ENCODE results near the gene SLC25A18.
"Not testable (repeated sequence)": the region's sequence is repeated elsewhere in the genome, so short reads cannot be mapped to it uniquely, and the experiment has no call there.

The SLC25A18 gene

DNA sequence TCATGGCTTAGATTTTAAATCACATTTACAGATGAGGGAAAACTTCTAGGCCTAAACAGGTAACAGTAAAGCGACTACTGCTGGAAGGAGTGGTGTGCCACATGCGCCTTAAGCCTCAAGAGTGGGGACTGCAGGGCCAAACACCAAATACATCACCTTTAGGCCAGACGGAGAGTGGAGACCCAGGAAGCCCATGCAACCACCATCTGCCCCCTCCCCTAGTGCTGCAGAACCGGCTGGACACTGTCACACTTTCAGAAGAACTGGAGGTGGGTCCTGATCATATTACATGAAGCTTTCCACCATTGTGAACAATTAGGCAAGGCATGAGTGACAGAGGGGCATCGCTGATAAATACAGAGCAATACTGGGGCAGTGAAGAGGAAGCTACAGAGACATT, 28.9 kb downstream of the SLC25A18 start:
- in situ Hi-C loops (cut with HindIII; ENCODE audit: low pct_ligation_motif_present, low pct_unique_long_range_greater_than_20kb, low sequenced_read_pairs) = no loop called here
- DNase-seq = no peak

- no peak for DNase-seq
- in situ Hi-C loops (cut with HindIII; ENCODE audit: low pct_ligation_motif_present, low pct_unique_long_range_greater_than_20kb, low sequenced_read_pairs) = no loop called here
Observed at GRCh38 chr22:17596226-17596625, 32.9 kb downstream of the SLC25A18 start.

GRCh38 chr22:17597217-17597616, 33.9 kb downstream of the SLC25A18 start:
- in situ Hi-C loops (cut with HindIII; ENCODE audit: low pct_ligation_motif_present, low pct_unique_long_range_greater_than_20kb, low sequenced_read_pairs) = no loop called here
- DNase-seq = no peak

GRCh38 chr22:17598318-17598717, 35.0 kb downstream of the SLC25A18 start:
- in situ Hi-C loops (cut with HindIII; ENCODE audit: low pct_ligation_motif_present, low pct_unique_long_range_greater_than_20kb, low sequenced_read_pairs) = no loop called here
- no peak for DNase-seq

GRCh38 chr22:17601031-17601430, 37.7 kb downstream of the SLC25A18 start:
- no peak for DNase-seq
- in situ Hi-C loops (cut with HindIII; ENCODE audit: low pct_ligation_motif_present, low pct_unique_long_range_greater_than_20kb, low sequenced_read_pairs) = no loop called here

GRCh38 chr22:17603668-17604067, 40.4 kb downstream of the SLC25A18 start:
- in situ Hi-C loops (cut with HindIII; ENCODE audit: low pct_ligation_motif_present, low pct_unique_long_range_greater_than_20kb, low sequenced_read_pairs) = no loop called here
- no peak for DNase-seq

- in situ Hi-C loops (cut with HindIII; ENCODE audit: low pct_ligation_motif_present, low pct_unique_long_range_greater_than_20kb, low sequenced_read_pairs) = no loop called here
- DNase-seq = no peak
Observed at GRCh38 chr22:17606496-17606895, 43.2 kb downstream of the SLC25A18 start.

GRCh38 chr22:17607891-17608521, 44.7 kb downstream of the SLC25A18 start:
- no peak for DNase-seq
- in situ Hi-C loops (cut with HindIII; ENCODE audit: low pct_ligation_motif_present, low pct_unique_long_range_greater_than_20kb, low sequenced_read_pairs) = no loop called here

DNA sequence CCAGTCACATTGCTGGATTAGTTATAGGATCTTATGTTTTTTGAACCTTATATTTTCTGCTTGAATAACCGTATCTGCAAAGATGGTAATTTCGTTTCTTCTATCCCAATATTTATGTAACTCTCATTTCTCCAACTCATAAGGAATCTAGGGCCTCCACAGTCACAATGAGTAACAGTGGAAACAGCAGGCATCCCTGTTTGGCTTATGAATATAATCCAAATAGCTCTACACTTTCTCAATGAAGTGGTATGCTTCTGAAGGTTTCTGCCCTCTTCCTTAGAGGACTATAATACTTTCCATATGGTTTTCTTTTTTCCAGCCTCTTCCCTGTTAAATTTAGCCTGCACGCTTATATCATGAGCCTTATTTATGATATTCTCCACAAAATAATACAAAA, 48.8 kb downstream of the SLC25A18 start:
- in situ Hi-C loops (cut with HindIII; ENCODE audit: low pct_ligation_motif_present, low pct_unique_long_range_greater_than_20kb, low sequenced_read_pairs) = no loop called here
- DNase-seq = no peak

- in situ Hi-C loops (cut with HindIII; ENCODE audit: low pct_ligation_motif_present, low pct_unique_long_range_greater_than_20kb, low sequenced_read_pairs) = no loop called here
- DNase-seq = no peak
Observed at GRCh38 chr22:17613280-17613679, 50.0 kb downstream of the SLC25A18 start.

- no peak for DNase-seq
- in situ Hi-C loops (cut with HindIII; ENCODE audit: low pct_ligation_motif_present, low pct_unique_long_range_greater_than_20kb, low sequenced_read_pairs) = no loop called here
Observed at GRCh38 chr22:17627961-17628405, 64.7 kb downstream of the SLC25A18 start.

DNA sequence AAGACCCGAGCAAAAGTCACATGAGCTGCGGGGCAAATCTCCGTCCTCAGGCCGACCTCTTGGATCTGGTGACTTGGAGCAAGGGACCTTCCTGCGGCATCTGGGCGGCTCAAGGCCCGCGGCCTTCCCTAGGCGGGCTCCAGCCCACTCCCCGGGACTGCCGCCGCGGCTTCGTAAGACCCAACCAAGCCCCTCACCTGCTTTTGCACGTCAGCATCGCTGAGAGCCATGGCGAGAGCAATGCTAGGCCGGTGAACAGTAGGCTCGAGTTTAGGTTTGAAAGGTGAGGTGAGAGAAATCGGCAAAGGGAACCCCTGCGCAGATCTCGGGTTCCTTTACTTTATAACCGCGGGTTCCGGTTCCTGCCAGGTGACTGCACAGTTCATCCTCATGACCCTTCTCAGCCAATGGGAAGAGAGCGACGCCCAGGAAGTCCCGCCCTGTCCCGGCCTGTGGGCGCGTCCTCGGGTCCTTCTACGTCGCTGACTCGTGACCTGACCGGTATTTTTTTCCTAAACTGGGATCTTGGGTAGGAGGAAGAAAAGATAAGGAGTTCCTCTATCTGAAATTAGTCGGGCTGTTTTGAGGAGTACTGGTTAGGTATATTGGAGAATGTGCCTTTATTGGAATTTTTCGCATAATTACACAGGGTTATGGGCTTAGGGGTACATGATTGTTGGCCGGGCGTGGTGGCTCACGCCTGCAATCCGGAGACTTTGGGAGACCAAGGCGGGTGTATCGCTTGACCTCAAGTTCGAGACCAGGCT, 65.3 kb downstream of the SLC25A18 start, which contains the start of gene ATP6V1E1:
Gene ATP6V1E1 (minus strand): TSS at position 344 of the 767 bp plus-strand sequence. CDS start 114 bp downstream, at position 230.
- in situ Hi-C loops (cut with HindIII; ENCODE audit: low pct_ligation_motif_present, low pct_unique_long_range_greater_than_20kb, low sequenced_read_pairs) = no loop called here
- peak; percentile 96 for DNase-seq

- in situ Hi-C loops (cut with HindIII; ENCODE audit: low pct_ligation_motif_present, low pct_unique_long_range_greater_than_20kb, low sequenced_read_pairs) = no loop called here
- DNase-seq = no peak
Observed at GRCh38 chr22:17629173-17629489, 65.8 kb downstream of the SLC25A18 start.

DNA sequence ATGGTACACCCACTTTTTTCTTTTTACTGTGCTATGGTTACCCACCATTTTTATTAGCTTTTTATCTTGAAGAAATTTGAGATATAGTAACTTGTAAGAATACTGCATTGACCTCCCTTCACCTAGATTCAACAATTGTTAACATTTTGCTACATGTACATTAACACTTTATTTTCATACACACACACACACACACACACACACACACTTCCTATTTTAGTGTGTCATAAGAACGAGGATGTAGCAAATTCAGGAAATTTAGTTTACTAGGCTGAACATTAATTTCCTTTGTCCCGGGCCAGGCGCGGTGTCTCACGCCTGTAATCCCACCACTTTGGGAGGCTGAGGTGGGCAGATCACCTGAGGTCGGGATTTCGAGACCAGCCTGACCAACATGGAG, 66.3 kb downstream of the SLC25A18 start:
- in situ Hi-C loops (cut with HindIII; ENCODE audit: low pct_ligation_motif_present, low pct_unique_long_range_greater_than_20kb, low sequenced_read_pairs) = no loop called here
- DNase-seq = no peak

DNA sequence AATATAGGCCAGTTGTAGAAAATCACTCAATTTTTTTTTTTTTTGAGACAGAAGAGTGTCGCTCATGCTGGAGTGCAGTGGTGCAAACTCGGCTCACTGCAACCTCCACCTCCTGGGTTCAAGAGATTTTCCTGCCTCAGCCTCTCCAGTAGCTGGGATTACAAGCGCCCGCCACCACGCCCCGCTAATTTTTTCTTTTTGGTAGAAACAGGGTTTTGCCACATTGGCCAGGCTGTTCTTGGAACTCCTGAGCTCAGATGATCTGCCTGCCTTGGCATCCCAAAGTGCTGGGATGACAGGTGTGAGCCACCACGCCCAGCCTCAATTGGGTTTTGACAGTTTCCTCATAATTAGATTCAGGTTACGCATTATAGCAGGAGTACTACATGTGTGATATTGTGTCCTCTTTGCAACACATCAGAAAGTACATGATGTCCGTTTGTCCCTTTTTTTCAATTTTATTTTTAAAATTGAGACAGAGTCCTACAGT, 67.8 kb downstream of the SLC25A18 start:
- in situ Hi-C loops (cut with HindIII; ENCODE audit: low pct_ligation_motif_present, low pct_unique_long_range_greater_than_20kb, low sequenced_read_pairs) = no loop called here
- DNase-seq = no peak

DNA sequence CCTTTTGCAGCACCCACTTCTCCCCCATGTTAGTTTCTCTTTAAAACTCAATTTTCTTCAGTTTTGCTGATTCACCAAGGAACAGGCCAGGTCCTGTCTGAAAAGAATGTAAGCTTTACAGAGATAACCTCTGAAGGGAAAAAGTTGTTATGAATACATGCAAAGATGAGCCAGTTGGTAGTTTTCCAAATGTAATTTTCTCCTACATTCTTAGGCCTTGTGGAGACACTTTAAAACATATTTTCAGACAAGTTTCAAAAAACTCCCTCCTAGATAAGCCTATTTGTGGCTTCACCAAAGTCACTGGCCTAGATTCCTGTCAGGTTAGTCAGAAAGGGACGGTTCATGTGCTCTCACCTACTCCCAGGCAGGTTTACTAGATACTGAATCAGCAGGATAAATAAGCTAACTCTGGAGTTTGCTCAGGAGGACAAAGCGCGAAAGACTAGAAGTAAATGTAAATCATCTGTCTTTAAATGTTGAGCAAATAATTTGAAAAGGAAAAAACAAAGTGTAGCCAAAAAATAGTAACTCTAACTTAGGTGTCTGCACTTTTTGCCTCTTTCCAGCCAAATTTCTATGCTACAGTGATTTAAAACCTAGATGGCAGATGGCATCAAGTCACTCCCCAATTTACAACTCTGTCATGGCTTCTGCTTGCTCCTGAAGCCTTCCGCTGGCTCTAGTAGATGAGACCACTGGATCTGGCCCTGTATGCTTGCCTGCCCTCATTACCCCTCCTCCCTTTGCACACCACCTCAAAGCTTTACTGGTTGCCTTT, 70.1 kb downstream of the SLC25A18 start:
- peak; percentile 85 for DNase-seq

GRCh38 chr22:17633998-17634323, 70.7 kb downstream of the SLC25A18 start:
- no peak for DNase-seq

More for the DNA sequence above, 70.1 kb downstream of the SLC25A18 start:
- in situ Hi-C loops (cut with HindIII; ENCODE audit: low pct_ligation_motif_present, low pct_unique_long_range_greater_than_20kb, low sequenced_read_pairs) = no loop called here

GRCh38 chr22:17634696-17635095, 71.4 kb downstream of the SLC25A18 start:
- DNase-seq = no peak
- in situ Hi-C loops (cut with HindIII; ENCODE audit: low pct_ligation_motif_present, low pct_unique_long_range_greater_than_20kb, low sequenced_read_pairs) = no loop called here

More at GRCh38 chr22:17633998-17634323, 70.7 kb downstream of the SLC25A18 start:
- in situ Hi-C loops (cut with HindIII; ENCODE audit: low pct_ligation_motif_present, low pct_unique_long_range_greater_than_20kb, low sequenced_read_pairs) = no loop called here

DNA sequence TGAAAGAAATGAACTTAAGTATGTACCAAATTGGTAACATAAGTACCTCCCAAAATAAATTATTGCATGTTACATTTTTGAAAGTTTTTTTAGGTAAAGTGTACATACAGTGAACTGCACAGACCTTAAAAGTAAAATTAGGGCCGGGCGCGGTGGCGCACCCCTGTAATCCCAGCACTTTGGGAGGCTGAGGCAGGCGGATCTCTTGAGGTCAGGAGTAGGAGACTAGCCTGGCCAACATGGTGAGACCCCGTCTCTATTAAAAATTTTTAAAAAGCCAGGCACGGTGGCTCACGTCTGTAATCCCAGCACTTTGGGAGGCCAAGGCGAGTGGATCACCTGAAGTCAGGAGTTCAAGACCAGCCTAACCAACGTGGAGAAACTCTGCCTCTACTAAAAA, 73.6 kb downstream of the SLC25A18 start:
- in situ Hi-C loops (cut with HindIII; ENCODE audit: low pct_ligation_motif_present, low pct_unique_long_range_greater_than_20kb, low sequenced_read_pairs); DNase-seq: not testable (repeated sequence)
